Activated naive CD4-positive, alpha-beta T cell treated with anti-CD3 and anti-CD28 coated beads, Interleukin-2, amount 10 ng/mL, durations not matched to agents 7 days and 5 days (primary cell): ENCODE results near the gene PACRG.

ENCODE experiments used
- CTCF ChIA-PET: fragments of 350-600 bp; sonication (Branson Sonifier 250); formaldehyde crosslinking; loops from one replicate; lab custom pipeline; 2021; ENCODE audit warnings: antibody characterized with exemption; lab: Charles Lee
- DNase-seq: peaks from one replicate; pipeline ENCODE4 v3.0.0-alpha.2; 2020
- H3K27ac Mint-ChIP-seq: one replicate; pipeline ENCODE4 v1.8.0; 2021; ENCODE audit warnings: mild to moderate bottlenecking, moderate library complexity, mixed read lengths
- H3K27me3 Mint-ChIP-seq: one replicate; pipeline ENCODE4 v1.8.0; 2021; ENCODE audit warnings: mild to moderate bottlenecking, mixed read lengths
- H3K36me3 Mint-ChIP-seq: one replicate; pipeline ENCODE4 v1.8.0; 2021; ENCODE audit warnings: mixed read lengths
- H3K4me1 Mint-ChIP-seq: one replicate; pipeline ENCODE4 v1.8.0; 2021; ENCODE audit warnings: mixed read lengths
- H3K4me3 Mint-ChIP-seq: one replicate; pipeline ENCODE4 v1.8.0; 2021; ENCODE audit warnings: mild to moderate bottlenecking, moderate library complexity, mixed read lengths
- H3K9me3 Mint-ChIP-seq: one replicate; pipeline ENCODE4 v1.8.0; 2021; ENCODE audit warnings: mixed read lengths

Gene PACRG

DNA sequence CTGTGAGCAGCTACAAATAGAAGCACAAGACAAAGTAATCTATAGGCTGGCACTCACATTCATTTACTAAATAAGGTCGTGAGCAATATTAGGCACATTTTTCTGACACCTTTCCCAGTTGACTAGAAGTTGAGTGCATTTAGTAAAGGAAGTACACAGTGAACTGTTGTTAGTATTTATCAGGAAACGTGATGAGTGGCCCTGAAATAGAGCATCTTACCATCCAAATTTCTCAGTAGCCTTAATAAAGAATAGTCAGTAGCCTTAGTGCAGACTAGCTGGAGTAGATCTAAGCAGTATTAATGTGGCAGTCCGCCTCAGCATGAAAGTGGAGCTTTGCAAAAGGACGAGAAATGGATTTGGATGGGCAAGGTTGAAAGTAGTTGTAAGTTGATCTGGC is 481.2 kb downstream of the PACRG start:
- Mint-ChIP-seq H3K4me3 (no peak overlapping the region), H3K4me1 (no peaks in the 10 kb centered on the region), H3K27ac (no peak overlapping the region), H3K36me3 (no peaks in the 10 kb centered on the region), H3K9me3 (peaks cover 6% of the 10 kb centered on the region), H3K27me3 (no peaks in the 10 kb centered on the region)
- CTCF ChIA-PET: no interaction called here
- no peak for DNase-seq

DNA sequence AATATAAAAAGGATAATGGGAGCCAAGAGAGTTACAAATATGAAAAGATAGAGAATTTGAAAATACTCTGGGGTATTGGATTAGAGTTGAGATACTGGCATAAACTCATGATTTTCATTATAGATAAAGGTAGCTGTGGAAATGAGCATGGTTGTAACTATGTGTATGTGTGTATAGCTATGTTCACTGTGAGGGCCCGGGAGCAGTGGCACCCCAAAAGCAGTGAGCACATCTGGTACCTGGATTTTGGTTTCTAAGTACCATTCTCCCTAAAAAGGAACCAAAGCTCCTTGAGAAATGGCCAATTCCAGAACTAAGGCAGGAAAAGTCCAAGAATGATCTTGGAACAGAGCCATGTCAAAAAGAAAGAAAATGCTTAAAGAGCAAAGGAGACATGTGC is 484.3 kb downstream of the PACRG start:
- H3K4me3 Mint-ChIP-seq: no peak overlapping the region
- no peak for DNase-seq
- no peaks in the 10 kb centered on the region for H3K4me1 Mint-ChIP-seq
- CTCF ChIA-PET: no interaction called here
- no peak overlapping the region for H3K27ac Mint-ChIP-seq
- H3K36me3 Mint-ChIP-seq: no peaks in the 10 kb centered on the region
- H3K27me3 Mint-ChIP-seq: no peaks in the 10 kb centered on the region
- H3K9me3 Mint-ChIP-seq: peaks cover 6% of the 10 kb centered on the region

DNA sequence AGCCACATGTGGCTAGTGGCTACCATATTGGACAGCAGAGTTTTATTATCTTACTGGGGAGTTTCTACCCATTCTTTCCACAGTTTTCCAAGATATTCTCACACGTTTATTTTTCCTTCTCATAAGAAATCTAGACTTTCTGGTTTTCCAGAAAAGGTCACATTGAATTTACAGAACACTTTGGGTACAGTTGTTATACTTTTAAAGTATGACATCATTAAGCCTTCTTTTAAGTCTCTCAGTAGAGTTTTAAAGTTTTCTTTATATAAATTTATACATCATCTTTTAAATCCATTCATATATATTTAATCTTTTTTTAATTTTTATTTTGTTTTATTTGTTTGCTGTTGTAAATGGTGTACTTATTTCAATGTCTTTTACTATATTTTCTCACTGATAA is 486.5 kb downstream of the PACRG start:
- no peak for DNase-seq
- Mint-ChIP-seq H3K9me3 (peaks cover 6% of the 10 kb centered on the region), H3K27me3 (no peaks in the 10 kb centered on the region), H3K4me1 (no peaks in the 10 kb centered on the region), H3K27ac (no peak overlapping the region), H3K4me3 (no peak overlapping the region), H3K36me3 (no peaks in the 10 kb centered on the region)
- CTCF ChIA-PET: no interaction called here

GRCh38 chr6:163218361-163218894 is 490.7 kb downstream of the PACRG start:
- Mint-ChIP-seq H3K4me3 (no peak overlapping the region), H3K36me3 (no peaks in the 10 kb centered on the region), H3K27me3 (no peaks in the 10 kb centered on the region), H3K9me3 (no peaks in the 10 kb centered on the region), H3K4me1 (no peaks in the 10 kb centered on the region), H3K27ac (no peak overlapping the region)
- DNase-seq: no peak
- CTCF ChIA-PET: interaction anchor here (1.3 kb wide), 1 partner anchor 15 kb away, joined by 3 read pairs; no protein-coding TSS in a partner anchor

GRCh38 chr6:163226181-163226835 is 498.5 kb downstream of the PACRG start:
- Mint-ChIP-seq H3K27ac (no peak overlapping the region), H3K4me3 (no peak overlapping the region), H3K27me3 (no peaks in the 10 kb centered on the region), H3K9me3 (no peaks in the 10 kb centered on the region), H3K4me1 (no peaks in the 10 kb centered on the region), H3K36me3 (no peaks in the 10 kb centered on the region)
- DNase-seq: no peak
- CTCF ChIA-PET: no interaction called here

DNA sequence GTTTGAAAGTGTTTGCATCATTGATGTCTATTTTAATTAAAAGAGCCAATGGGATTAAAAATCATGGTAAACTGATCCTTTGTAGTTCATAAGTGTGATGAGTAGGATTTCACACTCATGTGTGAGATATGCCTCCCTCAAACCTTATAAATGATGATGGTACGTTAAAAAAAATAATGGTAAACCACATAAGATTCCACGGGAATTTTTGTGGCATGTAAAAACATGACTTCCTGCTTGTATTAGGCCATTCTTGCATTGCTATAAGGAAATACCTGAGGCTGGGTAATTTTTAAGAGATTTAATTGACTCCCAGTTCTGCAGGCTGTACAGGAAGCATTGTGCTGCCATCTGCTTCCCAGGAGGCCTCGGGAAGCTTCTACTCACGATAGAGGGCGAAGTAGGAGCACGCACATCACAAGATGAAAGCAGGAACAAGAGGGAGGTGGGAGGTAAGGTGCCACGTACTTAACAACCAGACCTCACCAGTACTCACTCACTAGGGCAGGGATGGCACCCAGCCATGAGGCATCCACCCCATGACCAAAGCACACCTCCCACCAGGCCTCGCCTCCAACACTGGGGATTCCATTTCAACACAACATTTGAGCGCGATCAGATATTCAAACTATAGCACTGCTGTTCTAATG is 499.2 kb downstream of the PACRG start:
- Mint-ChIP-seq H3K4me3 (no peak overlapping the region), H3K36me3 (no peaks in the 10 kb centered on the region), H3K27me3 (no peaks in the 10 kb centered on the region), H3K27ac (no peak overlapping the region), H3K9me3 (no peaks in the 10 kb centered on the region), H3K4me1 (no peaks in the 10 kb centered on the region)
- no peak for DNase-seq
- CTCF ChIA-PET: no interaction called here

- no peak for DNase-seq
- no peaks in the 10 kb centered on the region for H3K4me1 Mint-ChIP-seq
- CTCF ChIA-PET: no interaction called here
- H3K9me3 Mint-ChIP-seq: no peaks in the 10 kb centered on the region
- no peak overlapping the region for H3K4me3 Mint-ChIP-seq
- no peak overlapping the region for H3K27ac Mint-ChIP-seq
- H3K36me3 Mint-ChIP-seq: no peaks in the 10 kb centered on the region
- H3K27me3 Mint-ChIP-seq: no peaks in the 10 kb centered on the region
These were observed 500.3 kb downstream of the PACRG start for GRCh38 chr6:163228041-163228440.

DNA sequence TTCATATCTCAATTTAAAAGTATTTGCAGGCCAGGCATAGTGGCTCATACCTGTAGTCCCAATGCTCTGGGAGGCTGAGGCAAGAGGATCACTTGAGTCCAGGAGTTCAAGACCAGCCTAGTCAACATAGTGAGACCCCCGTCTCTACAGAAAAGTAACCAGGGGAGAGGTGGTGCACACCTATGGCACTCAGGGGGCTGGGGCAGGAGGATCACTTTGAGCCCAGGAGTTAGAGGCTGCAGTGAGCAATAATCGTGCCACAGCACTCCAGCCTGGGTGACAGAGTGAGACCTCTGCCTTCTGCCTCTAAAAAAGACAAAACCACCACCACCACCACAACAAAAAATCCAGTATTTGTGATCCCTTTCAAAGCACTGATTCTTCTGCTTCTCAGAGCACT is 501.3 kb downstream of the PACRG start:
- H3K27me3 Mint-ChIP-seq: no peaks in the 10 kb centered on the region
- no peaks in the 10 kb centered on the region for H3K9me3 Mint-ChIP-seq
- no peaks in the 10 kb centered on the region for H3K4me1 Mint-ChIP-seq
- H3K4me3 Mint-ChIP-seq: no peak overlapping the region
- H3K36me3 Mint-ChIP-seq: no peaks in the 10 kb centered on the region
- CTCF ChIA-PET: no interaction called here
- DNase-seq: no peak
- no peak overlapping the region for H3K27ac Mint-ChIP-seq

DNA sequence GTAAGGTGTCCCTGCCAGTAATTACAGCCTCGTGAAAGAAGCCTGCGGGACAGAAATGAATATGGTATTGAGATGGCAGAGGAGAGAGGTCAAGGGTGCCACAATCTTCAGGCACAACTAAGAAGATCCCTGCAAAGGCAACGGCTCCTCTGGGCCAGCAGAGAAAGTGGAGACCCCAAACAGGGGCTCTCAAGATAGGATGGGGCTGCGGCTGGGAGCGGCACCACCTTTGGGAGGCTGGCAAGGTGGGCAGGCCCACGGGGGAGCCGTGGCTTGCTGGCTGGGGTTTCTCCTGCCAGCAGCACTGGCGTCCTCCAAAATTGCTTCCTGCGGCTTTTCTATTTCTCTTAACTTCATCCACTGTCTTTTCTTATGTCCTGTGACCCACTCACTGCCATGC is 503.1 kb downstream of the PACRG start:
- Mint-ChIP-seq H3K4me1 (no peaks in the 10 kb centered on the region), H3K36me3 (no peaks in the 10 kb centered on the region), H3K4me3 (no peak overlapping the region), H3K27ac (no peak overlapping the region), H3K9me3 (no peaks in the 10 kb centered on the region), H3K27me3 (no peaks in the 10 kb centered on the region)
- no peak for DNase-seq
- CTCF ChIA-PET: no interaction called here

DNA sequence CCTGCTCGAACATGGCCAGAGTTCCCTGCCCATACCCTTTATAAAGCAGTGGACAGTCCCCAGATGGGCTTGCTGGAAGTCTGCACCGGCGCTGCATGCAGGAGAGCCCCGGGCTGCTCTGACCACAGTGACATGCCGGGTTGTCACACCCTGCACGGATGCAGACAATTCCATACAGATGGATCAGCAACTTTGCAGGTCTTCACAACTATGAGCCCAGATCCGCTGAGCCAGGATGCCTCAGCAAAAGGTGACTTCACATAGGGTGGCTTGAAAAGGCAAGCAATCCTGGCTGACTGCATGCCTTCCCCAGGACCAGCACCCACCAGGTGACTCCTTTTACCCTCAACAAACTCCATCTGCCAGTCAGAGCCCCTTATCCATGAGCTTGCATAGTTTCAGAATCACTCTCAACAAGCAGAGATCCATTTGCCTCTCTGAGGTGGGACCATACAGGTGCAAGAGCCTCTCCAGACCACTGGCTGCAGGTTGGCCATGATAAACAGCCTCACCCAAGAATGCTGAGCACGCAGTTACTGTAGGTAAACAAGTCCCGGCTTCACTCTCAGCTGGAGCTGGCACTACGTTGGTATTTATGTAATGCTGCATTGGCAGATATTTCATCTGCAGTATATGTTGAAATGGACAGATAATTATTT is 503.7 kb downstream of the PACRG start:
- H3K27ac Mint-ChIP-seq: no peak overlapping the region
- H3K27me3 Mint-ChIP-seq: no peaks in the 10 kb centered on the region
- no peaks in the 10 kb centered on the region for H3K4me1 Mint-ChIP-seq
- no peaks in the 10 kb centered on the region for H3K9me3 Mint-ChIP-seq
- no peak overlapping the region for H3K4me3 Mint-ChIP-seq
- no peak for DNase-seq
- H3K36me3 Mint-ChIP-seq: no peaks in the 10 kb centered on the region
- CTCF ChIA-PET: interaction anchor here (1.1 kb wide), 1 partner anchor 61 kb away, joined by 3 read pairs; no protein-coding TSS in a partner anchor

GRCh38 chr6:163232015-163232523 is 504.3 kb downstream of the PACRG start:
- Mint-ChIP-seq H3K4me3 (no peak overlapping the region), H3K4me1 (no peaks in the 10 kb centered on the region), H3K36me3 (no peaks in the 10 kb centered on the region), H3K27me3 (no peaks in the 10 kb centered on the region), H3K27ac (no peak overlapping the region), H3K9me3 (no peaks in the 10 kb centered on the region)
- CTCF ChIA-PET: interaction anchor here (1.1 kb wide), 1 partner anchor 62 kb away, joined by 3 read pairs; no protein-coding TSS in a partner anchor
- no peak for DNase-seq

GRCh38 chr6:163232649-163233048 is 504.9 kb downstream of the PACRG start:
- no peak for DNase-seq
- CTCF ChIA-PET: interaction anchor here (1.1 to 1.4 kb wide), 2 partner anchors 14 to 62 kb away, joined by 3 read pairs; no protein-coding TSS in a partner anchor
- Mint-ChIP-seq H3K27me3 (no peaks in the 10 kb centered on the region), H3K4me1 (no peaks in the 10 kb centered on the region), H3K27ac (no peak overlapping the region), H3K36me3 (no peaks in the 10 kb centered on the region), H3K4me3 (no peak overlapping the region), H3K9me3 (no peaks in the 10 kb centered on the region)

DNA sequence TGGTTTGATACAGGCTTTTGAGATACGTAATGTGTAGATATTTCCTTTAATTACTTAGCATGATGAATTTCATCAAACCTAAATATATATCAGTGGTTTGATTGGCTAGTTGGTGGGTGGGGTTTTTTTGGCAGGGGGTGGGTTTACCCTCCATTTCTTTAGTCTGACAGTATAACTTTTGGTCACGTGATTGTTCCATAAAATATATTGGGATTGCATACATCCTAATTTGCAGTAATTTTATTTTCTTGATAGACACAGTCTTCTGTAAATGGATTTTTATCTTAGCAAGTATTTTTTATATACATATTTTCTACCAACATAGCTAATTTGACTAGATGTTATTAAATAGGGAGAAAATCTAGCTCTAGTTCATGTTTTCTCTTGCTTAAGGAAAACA is 509.3 kb downstream of the PACRG start:
- no peaks in the 10 kb centered on the region for H3K4me1 Mint-ChIP-seq
- CTCF ChIA-PET: no interaction called here
- H3K9me3 Mint-ChIP-seq: no peaks in the 10 kb centered on the region
- no peaks in the 10 kb centered on the region for H3K36me3 Mint-ChIP-seq
- no peak overlapping the region for H3K27ac Mint-ChIP-seq
- no peaks in the 10 kb centered on the region for H3K27me3 Mint-ChIP-seq
- no peak overlapping the region for H3K4me3 Mint-ChIP-seq
- no peak for DNase-seq

GRCh38 chr6:163239572-163240340 is 512.0 kb downstream of the PACRG start:
- Mint-ChIP-seq H3K4me1 (no peaks in the 10 kb centered on the region), H3K9me3 (no peaks in the 10 kb centered on the region), H3K27ac (no peak overlapping the region), H3K36me3 (no peaks in the 10 kb centered on the region), H3K27me3 (no peaks in the 10 kb centered on the region), H3K4me3 (no peak overlapping the region)
- CTCF ChIA-PET: no interaction called here
- no peak for DNase-seq
